SH-SY5Y (cell line): ENCODE data around the gene C17orf100.

ENCODE experiments used
- GATA2 ChIP-seq: IDR thresholded peaks from 2 replicates; pipeline ENCODE4 v1.6.1; 2011; ENCODE audit warnings: mild to moderate bottlenecking, low read depth, low read length
- GATA3 ChIP-seq: IDR thresholded peaks from 2 replicates; pipeline ENCODE4 v1.6.1; 2011; ENCODE audit warnings: low read depth, mild to moderate bottlenecking, low read length, moderate library complexity

GRCh38 chr17:6695565-6695964 is 44.0 kb downstream of the C17orf100 start:
- TF ChIP-seq GATA3 (no peak), GATA2 (no peak)
